WTC11 (cell line): ENCODE results near the gene KSR1. TPM values are rescaled to one million over a fixed set of nuclear protein-coding genes. Genes with fewer than 3 reads are reported as not detected.
A peak's percentile ranks its signal among the peaks of the same experiment; 100 is the strongest.

ENCODE experiments used
- ATAC-seq: fragments of 200-7000 bp; cut with Tn5 transposase; 2 replicates; pipeline ENCODE4 v1.10.0; 2021; ENCODE audit warnings: mild to moderate bottlenecking, moderate library complexity
- CTCF ChIA-PET: fragments of 300-600 bp; sonication (Branson Sonifier 250); formaldehyde crosslinking; loops from one replicate; lab custom pipeline; 2021; ENCODE audit warnings: antibody characterized with exemption; lab: Charles Lee
- POLR2A ChIA-PET: fragments of 350-600 bp; sonication (Branson Sonifier 250); formaldehyde crosslinking; loops from one replicate; lab custom pipeline; 2021; ENCODE audit warnings: antibody characterized with exemption; lab: Charles Lee
- DNase-seq: peaks from one replicate; pipeline ENCODE4 v3.0.0; 2021; ENCODE audit warnings: low spot score
- H3K27ac Mint-ChIP-seq: 2 replicates; pipeline ENCODE4 v1.8.0; 2021; ENCODE audit warnings: mixed read lengths
- H3K27me3 Mint-ChIP-seq: 2 replicates; pipeline ENCODE4 v1.8.0; 2021; ENCODE audit warnings: low read depth, mild to moderate bottlenecking, moderate library complexity, mixed read lengths
- H3K36me3 Mint-ChIP-seq: 2 replicates; pipeline ENCODE4 v1.8.0; 2021; ENCODE audit warnings: mixed read lengths
- H3K4me1 Mint-ChIP-seq: 2 replicates; pipeline ENCODE4 v1.8.0; 2022; ENCODE audit warnings: mixed read lengths
- H3K4me3 Mint-ChIP-seq: 2 replicates; pipeline ENCODE4 v1.8.0; 2021; ENCODE audit warnings: mild to moderate bottlenecking, moderate library complexity, mixed read lengths
- H3K9me3 Mint-ChIP-seq: 2 replicates; pipeline ENCODE4 v1.8.0; 2021; ENCODE audit warnings: mixed read lengths
- ATF6 ChIP-seq: sonication (generic); formaldehyde crosslinking; IDR thresholded peaks from 2 replicates; pipeline ENCODE4 v1.8.1; 2023; ENCODE audit warnings: mild to moderate bottlenecking, missing genetic modification reagents
- CBFB ChIP-seq: sonication (generic); formaldehyde crosslinking; IDR thresholded peaks from 2 replicates; pipeline ENCODE4 v1.8.1; 2022; ENCODE audit warnings: mild to moderate bottlenecking, low read depth, missing genetic modification reagents
- CDX4 ChIP-seq: fragments of 250-450 bp; sonication (Bioruptor Pico); IDR thresholded peaks from 2 replicates; pipeline ENCODE4 v1.9.0; 2021; ENCODE audit warnings: moderate library complexity, mild to moderate bottlenecking, inconsistent platforms, borderline replicate concordance
- E2F5 ChIP-seq: sonication (generic); formaldehyde crosslinking; IDR thresholded peaks from 2 replicates; pipeline ENCODE4 v1.8.1; 2022; ENCODE audit warnings: mild to moderate bottlenecking, moderate library complexity, missing genetic modification reagents
- EMX1 ChIP-seq: fragments of 250-450 bp; sonication (Bioruptor Pico); IDR thresholded peaks from 2 replicates; pipeline ENCODE4 v1.8.0; 2021; ENCODE audit warnings: mild to moderate bottlenecking
- ESRRA ChIP-seq: sonication (generic); formaldehyde crosslinking; IDR thresholded peaks from 2 replicates; pipeline ENCODE4 v1.8.1; 2022; ENCODE audit warnings: mild to moderate bottlenecking, missing genetic modification reagents, borderline replicate concordance
- FOXK1 ChIP-seq: sonication (generic); formaldehyde crosslinking; IDR thresholded peaks from 2 replicates; pipeline ENCODE4 v1.8.0; 2022; ENCODE audit warnings: mild to moderate bottlenecking, moderate library complexity, missing genetic modification reagents
- GRHL2 ChIP-seq: fragments of 250-450 bp; sonication (Bioruptor Pico); IDR thresholded peaks from 2 replicates; pipeline ENCODE4 v1.8.0; 2022; ENCODE audit warnings: mild to moderate bottlenecking, moderate library complexity; ENCODE audit not compliant: insufficient replicate concordance, severe bottlenecking
- GTF2I ChIP-seq: fragments of 250-450 bp; sonication (Bioruptor Pico); conservative IDR thresholded peaks from 2 replicates; pipeline ENCODE4 v1.4.0; 2021; ENCODE audit warnings: mild to moderate bottlenecking
- IRF1 ChIP-seq: sonication (generic); formaldehyde crosslinking; IDR thresholded peaks from 2 replicates; pipeline ENCODE4 v1.8.0; 2023; ENCODE audit warnings: missing genetic modification reagents
- IRF2 ChIP-seq: sonication (generic); formaldehyde crosslinking; IDR thresholded peaks from 2 replicates; pipeline ENCODE4 v1.8.0; 2022; ENCODE audit warnings: low read depth, missing genetic modification reagents, borderline replicate concordance
- JUN ChIP-seq: sonication (generic); formaldehyde crosslinking; IDR thresholded peaks from 2 replicates; pipeline ENCODE4 v1.8.0; 2023; ENCODE audit warnings: mild to moderate bottlenecking, missing genetic modification reagents
- MLX ChIP-seq: sonication (generic); formaldehyde crosslinking; IDR thresholded peaks from 2 replicates; pipeline ENCODE4 v1.8.1; 2023; ENCODE audit warnings: mild to moderate bottlenecking, missing genetic modification reagents, moderate library complexity
- MXD4 ChIP-seq: fragments of 250-450 bp; sonication (Bioruptor Pico); IDR thresholded peaks from 2 replicates; pipeline ENCODE4 v1.8.0; 2021; ENCODE audit warnings: mild to moderate bottlenecking, moderate library complexity, borderline replicate concordance
- NFYB ChIP-seq: sonication (generic); formaldehyde crosslinking; conservative IDR thresholded peaks from 2 replicates; pipeline ENCODE4 v1.8.0; 2022; ENCODE audit warnings: low read depth, missing genetic modification reagents
- NR1H2 ChIP-seq: sonication (generic); formaldehyde crosslinking; IDR thresholded peaks from 2 replicates; pipeline ENCODE4 v1.9.0; 2021; ENCODE audit warnings: mild to moderate bottlenecking, moderate library complexity, missing genetic modification reagents
- RELA ChIP-seq: sonication (generic); formaldehyde crosslinking; IDR thresholded peaks from 2 replicates; pipeline ENCODE4 v1.8.1; 2022; ENCODE audit warnings: missing genetic modification reagents, mild to moderate bottlenecking, borderline replicate concordance
- SP1 ChIP-seq: sonication (generic); formaldehyde crosslinking; conservative IDR thresholded peaks from 2 replicates; pipeline ENCODE4 v1.8.1; 2022; ENCODE audit warnings: missing genetic modification reagents
- TCF7 ChIP-seq: sonication (generic); formaldehyde crosslinking; IDR thresholded peaks from 2 replicates; pipeline ENCODE4 v1.8.0; 2022; ENCODE audit warnings: mild to moderate bottlenecking, low read depth, missing genetic modification reagents, moderate library complexity
- ZNF121 ChIP-seq: sonication (generic); formaldehyde crosslinking; IDR thresholded peaks from 2 replicates; pipeline ENCODE4 v1.8.0; 2023; ENCODE audit warnings: missing genetic modification reagents
- ZNF219 ChIP-seq: sonication (generic); formaldehyde crosslinking; IDR thresholded peaks from 2 replicates; pipeline ENCODE4 v1.8.0; 2023; ENCODE audit warnings: missing genetic modification reagents, mild to moderate bottlenecking, borderline replicate concordance
- ZNF263 ChIP-seq: sonication (generic); formaldehyde crosslinking; IDR thresholded peaks from 2 replicates; pipeline ENCODE4 v1.8.1; 2022; ENCODE audit warnings: low read depth, mild to moderate bottlenecking, moderate library complexity, missing genetic modification reagents
- ZNF416 ChIP-seq: fragments of 250-450 bp; sonication (Bioruptor Pico); IDR thresholded peaks from 2 replicates; pipeline ENCODE4 v1.9.0; 2021; ENCODE audit warnings: mild to moderate bottlenecking, inconsistent platforms
- ZNF671 ChIP-seq: fragments of 250-450 bp; sonication (Bioruptor Pico); IDR thresholded peaks from 2 replicates; pipeline ENCODE4 v1.8.0; 2021; ENCODE audit warnings: mild to moderate bottlenecking
- total RNA-seq: library from RNA; stranded (reverse); gene quantifications from 3 replicates; pipeline ENCODE4 v1.2.3, GENCODE V29; 2021

The KSR1 gene
- total RNA-seq, 1 experiment from 2014 or later: 45.5 TPM

- TF ChIP-seq SP1 (CRISPR knock-in tag) (no peak), CDX4 (CRISPR knock-in tag) (no peak), IRF1 (CRISPR knock-in tag) (no peak), E2F5 (CRISPR knock-in tag) (no peak), IRF2 (CRISPR knock-in tag) (no peak), RELA (CRISPR knock-in tag) (no peak), CBFB (CRISPR knock-in tag) (no peak), ESRRA (no peak), ZNF219 (no peak), FOXK1 (CRISPR knock-in tag) (no peak), ZNF121 (CRISPR knock-in tag) (no peak), MLX (CRISPR knock-in tag) (no peak), NR1H2 (no peak), ATF6 (no peak), MXD4 (CRISPR knock-in tag) (no peak), GRHL2 (CRISPR knock-in tag) (no peak), NFYB (CRISPR knock-in tag) (no peak), GTF2I (CRISPR knock-in tag) (no peak)
- H3K9me3 Mint-ChIP-seq: no peaks in the 10 kb centered on the region
- H3K4me3 Mint-ChIP-seq: no peak overlapping the region
- peaks cover 6% of the 10 kb centered on the region; the same call in 1 of the 2 replicates for H3K36me3 Mint-ChIP-seq
- POLR2A ChIA-PET: no interaction called here
- DNase-seq (no peak), ATAC-seq (no peak)
- H3K27ac Mint-ChIP-seq: peak overlapping the region; percentile 69; the same call in 1 of the 2 replicates
- CTCF ChIA-PET: interaction anchor here (0.5 to 2.5 kb wide), 4 partner anchors 10 to 1528 kb away, joined by 5 to 8 read pairs (median 6); no protein-coding TSS in a partner anchor
- peaks cover 39% of the 10 kb centered on the region for H3K4me1 Mint-ChIP-seq
- no peaks in the 10 kb centered on the region for H3K27me3 Mint-ChIP-seq
Observed at GRCh38 chr17:27578718-27579085, 122.5 kb downstream of the KSR1 start.

GRCh38 chr17:27579304-27579703, 123.1 kb downstream of the KSR1 start:
- no peaks in the 10 kb centered on the region for H3K27me3 Mint-ChIP-seq
- peaks cover 6% of the 10 kb centered on the region; the same call in 1 of the 2 replicates for H3K36me3 Mint-ChIP-seq
- ChIA-PET POLR2A (no interaction called here), CTCF (interaction anchor here (0.5 to 2.5 kb wide), 6 partner anchors 10 to 1528 kb away, joined by 3 to 8 read pairs (median 6); no protein-coding TSS in a partner anchor)
- peaks cover 33% of the 10 kb centered on the region for H3K4me1 Mint-ChIP-seq
- H3K9me3 Mint-ChIP-seq: no peaks in the 10 kb centered on the region
- no peak for TF ChIP-seq ZNF416 (CRISPR knock-in tag)
- no peak for TF ChIP-seq ZNF263
- TF ChIP-seq JUN (CRISPR knock-in tag): no peak
- no peak for TF ChIP-seq TCF7
- no peak for TF ChIP-seq CBFB (CRISPR knock-in tag)
- no peak for TF ChIP-seq IRF1 (CRISPR knock-in tag)
- no peak for TF ChIP-seq ZNF671 (CRISPR knock-in tag)
- no peak for TF ChIP-seq EMX1 (CRISPR knock-in tag)
- TF ChIP-seq, all 79 proteins: peak for 0
- DNase-seq: no peak
- H3K27ac Mint-ChIP-seq: no peak overlapping the region
- H3K4me3 Mint-ChIP-seq: no peak overlapping the region
- ATAC-seq: no peak
